BE2C (cell line): ENCODE measurements around the gene VWA7.

Experiments used
- DNase-seq: peaks from one replicate; pipeline ENCODE4 v3.0.0-alpha.2; 2020
- H3K27me3 ChIP-seq: fragments of 250-450 bp; sonication (Bioruptor Pico); 2 replicates; pipeline ENCODE4 v1.5.1; 2020; ENCODE audit warnings: mild to moderate bottlenecking
- H3K36me3 ChIP-seq: fragments of 250-450 bp; sonication (Bioruptor Pico); 2 replicates; pipeline ENCODE4 v1.5.1; 2020; ENCODE audit warnings: mild to moderate bottlenecking
- H3K4me1 ChIP-seq: fragments of 250-450 bp; sonication (Bioruptor Pico); 2 replicates; pipeline ENCODE4 v1.5.1; 2020
- H3K4me3 ChIP-seq: 2 replicates; pipeline ENCODE4 v1.5.1; 2011; ENCODE audit warnings: low read depth, low read length
- H3K9me3 ChIP-seq: fragments of 250-450 bp; sonication (Bioruptor Pico); 2 replicates; pipeline ENCODE4 v1.5.1; 2020
- TF ChIP-seq, protein P1 (sequence below): IDR thresholded peaks from 2 replicates; pipeline ENCODE4 v1.5.1; 2012; ENCODE audit warnings: mild to moderate bottlenecking, low read depth, low read length

The VWA7 gene

DNA sequence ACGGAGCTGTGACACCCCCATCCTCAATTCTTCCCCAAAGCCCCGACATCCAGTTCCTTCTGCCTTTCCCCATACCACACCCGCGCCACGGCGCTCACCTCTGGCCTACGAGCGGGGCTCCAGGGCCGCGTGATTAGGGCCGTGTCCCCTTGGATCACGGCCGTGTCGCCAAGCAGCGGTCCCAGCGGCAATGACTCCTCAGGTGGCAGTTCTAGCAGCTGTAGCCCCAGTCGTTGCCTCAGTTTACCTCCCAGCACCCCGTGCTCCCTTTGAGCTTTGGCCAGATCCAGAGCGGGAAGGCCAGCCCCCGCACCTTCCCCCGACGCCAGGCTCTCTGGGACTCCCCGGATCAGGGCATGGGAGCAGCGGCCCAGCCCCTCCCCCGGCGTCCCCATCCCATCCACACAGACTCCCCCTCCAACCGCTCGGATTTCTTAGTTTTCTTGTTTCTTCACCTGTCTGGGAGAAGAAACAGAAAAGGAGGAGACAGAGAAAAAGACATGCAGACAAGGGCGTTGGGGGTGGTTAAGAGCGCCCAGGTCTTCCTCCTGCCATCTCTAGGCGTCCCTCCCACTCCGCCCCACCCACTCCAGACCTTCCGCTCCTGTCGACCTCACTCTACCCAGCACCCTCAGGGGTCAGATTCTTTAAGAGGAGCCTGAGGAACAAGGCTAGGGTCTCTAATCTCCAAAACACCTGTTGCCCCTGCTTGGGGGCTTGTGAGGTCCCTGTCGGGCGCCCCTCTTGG lies 48.2 kb downstream of the VWA7 start, which contains the start of gene DDAH2:
TSS of gene DDAH2 (minus strand) at position 533 of the 748 bp plus-strand sequence. CDS start at position 395, 138 bp downstream.
- no peak for DNase-seq
- Histone ChIP-seq H3K27me3 (no peaks in the 10 kb centered on the region), H3K9me3 (no peaks in the 10 kb centered on the region), H3K4me1 (no peaks in the 10 kb centered on the region), H3K36me3 (peaks cover 22% of the 10 kb centered on the region), H3K4me3 (peak within 1 kb of the TSS; percentile 80)
- TF ChIP-seq, protein P1, sequence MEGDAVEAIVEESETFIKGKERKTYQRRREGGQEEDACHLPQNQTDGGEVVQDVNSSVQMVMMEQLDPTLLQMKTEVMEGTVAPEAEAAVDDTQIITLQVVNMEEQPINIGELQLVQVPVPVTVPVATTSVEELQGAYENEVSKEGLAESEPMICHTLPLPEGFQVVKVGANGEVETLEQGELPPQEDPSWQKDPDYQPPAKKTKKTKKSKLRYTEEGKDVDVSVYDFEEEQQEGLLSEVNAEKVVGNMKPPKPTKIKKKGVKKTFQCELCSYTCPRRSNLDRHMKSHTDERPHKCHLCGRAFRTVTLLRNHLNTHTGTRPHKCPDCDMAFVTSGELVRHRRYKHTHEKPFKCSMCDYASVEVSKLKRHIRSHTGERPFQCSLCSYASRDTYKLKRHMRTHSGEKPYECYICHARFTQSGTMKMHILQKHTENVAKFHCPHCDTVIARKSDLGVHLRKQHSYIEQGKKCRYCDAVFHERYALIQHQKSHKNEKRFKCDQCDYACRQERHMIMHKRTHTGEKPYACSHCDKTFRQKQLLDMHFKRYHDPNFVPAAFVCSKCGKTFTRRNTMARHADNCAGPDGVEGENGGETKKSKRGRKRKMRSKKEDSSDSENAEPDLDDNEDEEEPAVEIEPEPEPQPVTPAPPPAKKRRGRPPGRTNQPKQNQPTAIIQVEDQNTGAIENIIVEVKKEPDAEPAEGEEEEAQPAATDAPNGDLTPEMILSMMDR, result no peak; the same call in 1 of the 2 replicates

- DNase-seq, result no peak
- H3K9me3 ChIP-seq, result no peaks in the 10 kb centered on the region
- TF ChIP-seq, protein P1, result no peak
- no peaks in the 10 kb centered on the region; the same call in 1 of the 2 replicates for H3K4me1 ChIP-seq
- H3K4me3 ChIP-seq, result no peak overlapping the region
- peaks cover 13% of the 10 kb centered on the region for H3K36me3 ChIP-seq
- H3K27me3 ChIP-seq, result no peaks in the 10 kb centered on the region
Measured at GRCh38 chr6:31727717-31728671, 49.1 kb downstream of the VWA7 start.

- no peak for DNase-seq
- Histone ChIP-seq H3K36me3 (peaks cover 9% of the 10 kb centered on the region), H3K4me3 (no peak overlapping the region), H3K4me1 (no peaks in the 10 kb centered on the region; the same call in 1 of the 2 replicates), H3K27me3 (no peaks in the 10 kb centered on the region), H3K9me3 (no peaks in the 10 kb centered on the region)
- TF ChIP-seq, protein P1, result no peak
Measured at GRCh38 chr6:31727034-31727716, 50.0 kb downstream of the VWA7 start.

- no peaks in the 10 kb centered on the region for H3K27me3 ChIP-seq
- H3K9me3 ChIP-seq, result no peaks in the 10 kb centered on the region
- no peaks in the 10 kb centered on the region; the same call in 1 of the 2 replicates for H3K4me1 ChIP-seq
- H3K36me3 ChIP-seq, result no peaks in the 10 kb centered on the region
- no peak for DNase-seq
- TF ChIP-seq, protein P1, result no peak
- H3K4me3 ChIP-seq, result no peak overlapping the region
Measured at GRCh38 chr6:31725502-31726350, 51.4 kb downstream of the VWA7 start.

GRCh38 chr6:31723980-31724691 lies 53.0 kb downstream of the VWA7 start:
- Histone ChIP-seq H3K27me3 (no peaks in the 10 kb centered on the region), H3K4me1 (no peaks in the 10 kb centered on the region; the same call in 1 of the 2 replicates), H3K4me3 (no peak overlapping the region), H3K36me3 (no peaks in the 10 kb centered on the region), H3K9me3 (no peaks in the 10 kb centered on the region)
- TF ChIP-seq, protein P1, result no peak
- DNase-seq, result no peak
